Measurements from ENCODE around the gene ZNF710. TPM values are rescaled to one million over a fixed set of nuclear protein-coding genes. Genes with fewer than 3 reads are reported as not detected.

ZNF710 gene
- total and polyA plus RNA-seq, 2 experiments from 2014 or later, result 15.9 to 18.2 TPM

GRCh38 chr15:90130291-90130690, 129.2 kb downstream of the ZNF710 start:
- peaks cover 8% of the 10 kb centered on the region; the same call in 2 of the 3 replicates for H3K9me3 Mint-ChIP-seq
- H4K20me1 ChIP-seq (replicated peaks; ENCODE audit: insufficient read depth), result no peaks in the 10 kb centered on the region
- peaks cover 9% of the 10 kb centered on the region for H3K4me1 ChIP-seq (ENCODE audit: insufficient read depth)
- H3K4me1 Mint-ChIP-seq, result peaks cover 17% of the 10 kb centered on the region
- H3K27ac ChIP-seq (ENCODE audit: low read depth), result no peak overlapping the region
- no peak overlapping the region for H3K4me3 Mint-ChIP-seq
- no peak overlapping the region for H3K4me2 ChIP-seq
- H3K4me3 ChIP-seq, result no peak overlapping the region
- no peaks in the 10 kb centered on the region for H3K9me2 ChIP-seq (ENCODE audit: insufficient read depth)
- DNase-seq (ENCODE audit: low spot score) (no peak), ATAC-seq (no peak)
- H3K27me3 ChIP-seq (ENCODE audit: insufficient read depth), result no peaks in the 10 kb centered on the region
- H3K27ac Mint-ChIP-seq, result no peak overlapping the region
- no peaks in the 10 kb centered on the region for H3F3A ChIP-seq (replicated peaks; ENCODE audit: low read depth)
- H3K36me3 ChIP-seq (ENCODE audit: insufficient read depth), result no peaks in the 10 kb centered on the region
- H3K27me3 Mint-ChIP-seq (ENCODE audit: insufficient read depth, low read depth, poor library complexity), result peaks cover 10% of the 10 kb centered on the region
- H3K79me2 ChIP-seq (replicated peaks; ENCODE audit: insufficient read depth), result no peaks in the 10 kb centered on the region
- TF ChIP-seq POLR2AphosphoS5 (IDR thresholded peaks at IDR 0.05; ENCODE audit: low read depth) (no peak), REST (IDR thresholded peaks at IDR 0.05; ENCODE audit: unreplicated experiment) (no peak), ZNF114 (CRISPR knock-in tag; IDR thresholded peaks at IDR 0.05) (no peak), STAT1 (IDR thresholded peaks at IDR 0.05; ENCODE audit: unreplicated experiment) (no peak), EZH2 (IDR thresholded peaks at IDR 0.05; ENCODE audit: low read depth, unreplicated experiment) (no peak), ZNF331 (CRISPR knock-in tag; IDR thresholded peaks at IDR 0.05; ENCODE audit: low read depth) (no peak)
- no peaks in the 10 kb centered on the region for H3K36me3 Mint-ChIP-seq (ENCODE audit: low read depth)
- H2AFZ ChIP-seq, result no peak overlapping the region

Small RNA genes lying within 50 kb of the gene (microRNA-seq; reads per million reads assigned to microRNA genes)
- 0.89 reads per million for gene MIR3174

Small RNA genes lying within 50 kb of the gene (small RNA-seq; reads per million reads assigned to genes)
- gene MIR3174 (ENCODE audit: low replicate concordance) (0.42 reads per million, percentile 28 among the genes with 10 or more reads in this experiment), gene RF00066 (ENCODE audit: low replicate concordance) (not detected)

Other genes starting within 250 kb of the ZNF710 start
- 0.16 and 1.3 TPM in 2 replicates for gene MESP2, start 225.0 kb upstream of the ZNF710 start, total RNA-seq (2014; rRNA removed; shearing (Covaris generic))
- gene MESP2, start 225.0 kb upstream of the ZNF710 start, polyA plus RNA-seq (2016; fragmentation: Nextera tagmentation; extraction: Ambion mirVana), result 0.24 and 0.68 TPM in 2 replicates
- gene ANPEP, start 186.5 kb upstream of the ZNF710 start, total RNA-seq (2014; rRNA removed; shearing (Covaris generic)), result 0.58 and 0.80 TPM in 2 replicates
- 0.87 and 1.8 TPM in 2 replicates for gene ANPEP, start 186.5 kb upstream of the ZNF710 start, polyA plus RNA-seq (2016; fragmentation: Nextera tagmentation; extraction: Ambion mirVana)
- 90.8 and 93.3 TPM in 2 replicates for gene AP3S2, start 107.3 kb upstream of the ZNF710 start, total RNA-seq (2014; rRNA removed; shearing (Covaris generic))
- gene AP3S2, start 107.3 kb upstream of the ZNF710 start, polyA plus RNA-seq (2016; fragmentation: Nextera tagmentation; extraction: Ambion mirVana), result 8.5 and 9.4 TPM in 2 replicates
- gene ARPIN, start 88.4 kb upstream of the ZNF710 start, total RNA-seq (2014; rRNA removed; shearing (Covaris generic)), result 1.4 and 2.8 TPM in 2 replicates
- gene ARPIN, start 88.4 kb upstream of the ZNF710 start, polyA plus RNA-seq (2016; fragmentation: Nextera tagmentation; extraction: Ambion mirVana), result 0.68 and 0.79 TPM in 2 replicates
- 63.6 and 64.0 TPM in 2 replicates for gene IDH2, start 101.1 kb downstream of the ZNF710 start, total RNA-seq (2014; rRNA removed; shearing (Covaris generic))
- 54.9 and 58.1 TPM in 2 replicates for gene IDH2, start 101.1 kb downstream of the ZNF710 start, polyA plus RNA-seq (2016; fragmentation: Nextera tagmentation; extraction: Ambion mirVana)
- gene SEMA4B, start 200.0 kb downstream of the ZNF710 start, total RNA-seq (2014; rRNA removed; shearing (Covaris generic)), result 41.2 and 48.2 TPM in 2 replicates
- 16.7 and 19.5 TPM in 2 replicates for gene SEMA4B, start 200.0 kb downstream of the ZNF710 start, polyA plus RNA-seq (2016; fragmentation: Nextera tagmentation; extraction: Ambion mirVana)
- gene CIB1, start 232.6 kb downstream of the ZNF710 start, total RNA-seq (2014; rRNA removed; shearing (Covaris generic)), result 9.8 and 11.2 TPM in 2 replicates
- gene CIB1, start 232.6 kb downstream of the ZNF710 start, polyA plus RNA-seq (2016; fragmentation: Nextera tagmentation; extraction: Ambion mirVana), result 33.5 and 35.9 TPM in 2 replicates
- 1.2 and 3.8 TPM in 2 replicates for gene GDPGP1, start 232.9 kb downstream of the ZNF710 start, total RNA-seq (2014; rRNA removed; shearing (Covaris generic))
- gene GDPGP1, start 232.9 kb downstream of the ZNF710 start, polyA plus RNA-seq (2016; fragmentation: Nextera tagmentation; extraction: Ambion mirVana), result 0.52 and 0.61 TPM in 2 replicates
- gene TTLL13, start 248.2 kb downstream of the ZNF710 start, total RNA-seq (2014; rRNA removed; shearing (Covaris generic)), result not detected in 2 replicates
- not detected in 2 replicates for gene TTLL13, start 248.2 kb downstream of the ZNF710 start, polyA plus RNA-seq (2016; fragmentation: Nextera tagmentation; extraction: Ambion mirVana)